K562 (cell line): ENCODE data around the gene SPPL2C. TPM values are rescaled to one million over a fixed set of nuclear protein-coding genes. Genes with fewer than 3 reads are reported as not detected.

Source experiments
- ATAC-seq: fragments of 200-7000 bp; cut with Tn5 transposase; 3 replicates; pipeline ENCODE4 v1.9.1; 2020; ENCODE audit warnings: moderate library complexity
- BruUV-seq: library from RNA; stranded (reverse); fragments of 400-500 nt; replicated peaks from 2 replicates; lab custom pipeline; 2021; lab: Mats Ljungman, UMichigan
- CTCF ChIA-PET: fragments of 300-600 bp; formaldehyde crosslinking; extraction: SDS; loops from one replicate; lab custom pipeline; 2021; ENCODE audit warnings: low intra/inter-chr PET ratio; lab: Yijun Ruan, JAX
- POLR2A ChIA-PET: fragments of 300-600, 350-650 bp; sonication (Branson Sonifier 250); formaldehyde crosslinking; extraction: SDS; loops from one replicate; lab custom pipeline; 2021; ENCODE audit warnings: antibody characterized with exemption, inconsistent platforms; lab: Yijun Ruan, JAX
- DNase-seq, 4 experiments: peaks; one replicate each; pipeline versions ENCODE4 v3.0.0 to v3.0.0-alpha.2; 2011 to 2018; ENCODE audit warnings: low spot score in 3 of 4, mixed read lengths in 3 of 4; ENCODE audit errors: extremely low read depth in 1 of 4
- FAIRE-seq: peaks from 2 replicates; lab custom pipeline; 2011; peaks lifted over from hg19 to GRCh38; lab: Jason Lieb, UNC
- H2AFZ ChIP-seq: 2 replicates; pipeline ENCODE4 v1.6.0; 2011; ENCODE audit warnings: low read depth, low read length, control low read depth, inconsistent platforms
- H3K27ac ChIP-seq: fragments of 200-600 bp; 3 replicates; pipeline ENCODE4 v1.8.0; 2011; ENCODE audit warnings: low read depth, mild to moderate bottlenecking, control low read depth, inconsistent platforms, low read length, moderate library complexity, mixed read lengths; ENCODE audit errors: extremely low read depth
- H3K27me3 ChIP-seq, 2 experiments: fragments of 300-600 bp in 1 of 2; 2 replicates in 1 of 2; 3 replicates in 1 of 2; pipeline versions ENCODE4 v1.6.0 to v1.8.0; 2011; ENCODE audit warnings: inconsistent platforms in 2 of 2, low read length in 2 of 2, mild to moderate bottlenecking in 1 of 2, mixed read lengths in 1 of 2, moderate library complexity in 1 of 2; ENCODE audit not compliant: control insufficient read depth in 2 of 2, insufficient read depth in 2 of 2
- H3K36me3 ChIP-seq: fragments of 300-600 bp; 3 replicates; pipeline ENCODE4 v1.8.0; 2011; ENCODE audit warnings: mild to moderate bottlenecking, low read length, inconsistent platforms; ENCODE audit not compliant: control insufficient read depth, insufficient read depth
- H3K4me1 ChIP-seq, 2 experiments: fragments of 200-600 bp in 1 of 2; replicated peaks in 1 of 2; 2 replicates in 1 of 2; 3 replicates in 1 of 2; pipeline versions ENCODE4 v1.5.1 to v1.8.0; 2011; ENCODE audit warnings: inconsistent platforms in 2 of 2, low read length in 2 of 2, mild to moderate bottlenecking in 1 of 2, mixed read lengths in 1 of 2, moderate library complexity in 1 of 2; ENCODE audit not compliant: control insufficient read depth in 2 of 2, insufficient read depth in 2 of 2
- H3K4me2 ChIP-seq: 2 replicates; pipeline ENCODE4 v1.6.1; 2011; ENCODE audit warnings: low read length, control low read depth, inconsistent platforms, mixed read lengths; ENCODE audit not compliant: insufficient read depth
- H3K4me3 ChIP-seq: fragments of 200-600 bp; sonication (generic), shearing (Covaris generic); 2 replicates; pipeline ENCODE4 v1.5.1; 2016; ENCODE audit warnings: control low read depth, inconsistent platforms
- H3K79me2 ChIP-seq: fragments of 200-600 bp; 3 replicates; pipeline ENCODE4 v1.8.0; 2011; ENCODE audit warnings: low read length, inconsistent platforms; ENCODE audit not compliant: control insufficient read depth, insufficient read depth
- H3K9ac ChIP-seq, 2 experiments: 2 replicates each; pipeline versions ENCODE4 v1.6.0 to v1.6.1; 2011; ENCODE audit warnings: low read depth in 2 of 2, low read length in 2 of 2, control low read depth in 1 of 2, inconsistent platforms in 1 of 2, mild to moderate bottlenecking in 1 of 2, mixed read lengths in 1 of 2; ENCODE audit not compliant: insufficient read depth in 1 of 2
- H3K9me1 ChIP-seq: one replicate; pipeline ENCODE4 v1.6.0; 2011; ENCODE audit warnings: inconsistent platforms, mild to moderate bottlenecking, low read length, moderate library complexity; ENCODE audit not compliant: control insufficient read depth, insufficient read depth
- H3K9me3 ChIP-seq: replicated peaks from 2 replicates; pipeline ENCODE4 v1.5.1; 2011; ENCODE audit warnings: low read depth, low read length, inconsistent platforms; ENCODE audit not compliant: control insufficient read depth, insufficient read depth
- H4K20me1 ChIP-seq: replicated peaks from 2 replicates; pipeline ENCODE4 v1.6.1; 2011; ENCODE audit warnings: low read length, inconsistent platforms, mixed read lengths; ENCODE audit not compliant: control insufficient read depth, insufficient read depth
- CHD7 ChIP-seq: fragments of 200-600 bp; sonication (generic); IDR thresholded peaks from one replicate; pipeline ENCODE4 v1.6.1; 2012; ENCODE audit warnings: mild to moderate bottlenecking, low read depth, low read length, inconsistent platforms
- EP300 ChIP-seq: IDR thresholded peaks from 2 replicates; pipeline ENCODE4 v1.6.1; 2012; ENCODE audit warnings: low read length, improper control_type of control experiment
- RBM22 ChIP-seq: fragments of 200-400 bp; formaldehyde crosslinking; IDR thresholded peaks from 2 replicates; pipeline ENCODE4 v1.6.1; 2018; ENCODE audit warnings: low read length, low read depth; ENCODE audit not compliant: poor library complexity, severe bottlenecking
- SRSF7 ChIP-seq: fragments of 200-400 bp; formaldehyde crosslinking; optimal IDR thresholded peaks from 2 replicates; pipeline ENCODE3; 2017; ENCODE audit warnings: mild to moderate bottlenecking, low read depth, low read length
- TSHZ1 ChIP-seq: fragments of 250-450 bp; sonication (Bioruptor Pico); IDR thresholded peaks from 2 replicates; pipeline ENCODE4 v1.4.0; 2020; ENCODE audit warnings: mild to moderate bottlenecking, moderate library complexity
- WHSC1 ChIP-seq: IDR thresholded peaks from one replicate; pipeline ENCODE4 v1.6.1; 2012; ENCODE audit warnings: low read length, control low read depth, inconsistent platforms
- ZNF696 ChIP-seq: fragments of 250-450 bp; sonication (Bioruptor Pico); conservative IDR thresholded peaks from 2 replicates; pipeline ENCODE4 v1.4.0; 2020; ENCODE audit warnings: mild to moderate bottlenecking, moderate library complexity
- WGBS: fragments of 100-300 bp; shearing (Covaris generic); methylation state at CpG from one replicate; pipeline ENCODE4 v1.1.6; 2016; ENCODE audit warnings: low coverage, mixed read lengths; ENCODE audit not compliant: insufficient coverage; ENCODE audit errors: missing lambda C conversion rate; 5-methylcytosine and 5-hydroxymethylcytosine counted together
- in situ Hi-C: fragments of 300-500 bp; cut with MboI; formaldehyde crosslinking; loops from 4 replicates; pipeline ENCODE4 v1.15.0; 2018; ENCODE audit warnings: inconsistent platforms, mixed read lengths
- intact Hi-C: fragments of 100-400 bp; cut with micrococcal nuclease; formaldehyde crosslinking; loops from 2 replicates; pipeline ENCODE4 v1.14.2; 2022
- polyA plus RNA-seq, 8 experiments: library from polyadenylated mRNA; depleted of rRNA in 4 of 8; stranded (reverse) in 5 of 8; unstranded in 3 of 8; fragments of >200 nt; fragmentation: Nextera tagmentation in 2 of 8; fragmentation: Illumina TruSeq in 1 of 8; extraction: Ambion mirVana in 2 of 8; extraction: Trizol in 1 of 8; gene quantifications; 2 replicates each; pipeline versions ENCODE4 v1.2.1 to v1.2.3, GENCODE V29; 2011 to 2014; ENCODE audit warnings: inconsistent platforms in 1 of 8, missing spikeins in 1 of 8
- total RNA-seq, 7 experiments: library from RNA; depleted of rRNA in 6 of 7; stranded (reverse); fragments of >200 nt in 6 of 7; fragmentation: Illumina TruSeq in 2 of 7; extraction: Trizol in 2 of 7; gene quantifications; 2 replicates each; pipeline versions ENCODE4 v1.2.1 to v1.2.3, GENCODE V29; 2011 to 2021; ENCODE audit warnings: low replicate concordance in 1 of 7

Gene SPPL2C
- total and polyA plus RNA-seq, 9 of the 15 experiments (the other 6 are each of a cell fraction or from before 2014, with no cell fraction given): not detected

- Histone ChIP-seq H3K4me2 (no peak overlapping the region), H3K4me3 (no peak overlapping the region), H3K27me3 (peaks cover 4 to 74% of the 10 kb centered on the region in 2 experiments; a peak in 3 of 5 replicates), H3K36me3 (no peaks in the 10 kb centered on the region), H3K9ac (no peak overlapping the region; a peak in 1 of 4 replicates), H3K9me3 (no peaks in the 10 kb centered on the region), H3K27ac (no peak overlapping the region), H4K20me1 (peaks cover 10% of the 10 kb centered on the region), H3K9me1 (peaks cover 3% of the 10 kb centered on the region), H2AFZ (no peak overlapping the region), H3K4me1 (peaks cover 0 to 4% of the 10 kb centered on the region in 2 experiments; a peak in 2 of 5 replicates), H3K79me2 (no peaks in the 10 kb centered on the region)
- WGBS: 4% methylated on average over 4 of the region's 6 CpGs
- CTCF ChIA-PET: no interaction called here
- no peak for FAIRE-seq
- intact Hi-C loops (no loop called here), in situ Hi-C loops (loop anchor here (5.0 to 25.0 kb wide), 2 partner anchors 192 to 422 kb away; no protein-coding TSS in a partner anchor)
- POLR2A ChIA-PET: interaction anchor here (1.1 kb wide), 1 partner anchor 18 kb away, joined by 5 read pairs; no protein-coding TSS in a partner anchor
- no peak for ATAC-seq
- peak in 1 of 4 experiments; percentile 30 for DNase-seq
- BruUV-seq: no TSS peak
- TF ChIP-seq WHSC1 (no peak), ZNF696 (CRISPR knock-in tag) (no peak), TSHZ1 (CRISPR knock-in tag) (no peak), CHD7 (no peak), RBM22 (no peak), EP300 (no peak), SRSF7 (no peak)
These were observed 10.8 kb upstream of the SPPL2C start for GRCh38 chr17:45833920-45834319.
